ENCODE data around the gene TMC3. TPM values are rescaled to one million over a fixed set of nuclear protein-coding genes. Genes with fewer than 3 reads are reported as not detected.

The TMC3 gene
- total and polyA plus RNA-seq, 4 donors: 0.02 to 0.13 TPM; not detected in 2

DNA sequence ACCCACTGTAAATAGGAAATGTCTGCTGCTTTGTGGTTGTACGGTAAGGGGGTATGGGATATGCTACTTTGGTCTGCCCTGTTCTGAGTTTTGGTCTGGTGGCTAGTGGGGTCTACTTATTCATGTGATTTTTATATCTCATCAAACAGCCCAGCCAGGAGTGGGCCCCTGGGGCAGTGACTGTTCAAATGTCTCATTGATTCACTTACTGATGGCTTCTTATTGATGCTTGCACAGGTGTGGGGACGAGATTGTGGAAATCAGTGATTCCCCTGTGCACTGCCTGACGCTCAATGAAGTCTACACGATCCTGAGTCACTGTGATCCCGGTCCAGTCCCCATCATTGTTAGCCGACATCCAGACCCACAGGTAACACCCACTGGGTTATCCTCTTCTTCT lies 88.6 kb downstream of the TMC3 start:
- Histone ChIP-seq H3K4me1 (ENCODE audit: control insufficient read depth in 4 of 4, insufficient read depth in 4 of 4, low read length in 3 of 4) (peaks cover 0 to 5% (median under 1%) of the 10 kb centered on the region in 4 donors), H3K27ac (ENCODE audit: low read depth in 1 of 2, low read length in 2 of 2) (no peak overlapping the region), H3K9ac (ENCODE audit: low read depth in 1 of 2, low read length in 2 of 2) (no peak overlapping the region), H3K36me3 (ENCODE audit: control insufficient read depth in 4 of 4, insufficient read depth in 3 of 4, low read depth in 1 of 4, low read length in 3 of 4) (no peaks in the 10 kb centered on the region), H3K9me3 (ENCODE audit: control insufficient read depth in 4 of 4, low read length in 3 of 4) (no peaks in the 10 kb centered on the region), H3K4me3 (ENCODE audit: low read depth in 1 of 3, low read length in 3 of 3) (no peak overlapping the region), H3K27me3 (ENCODE audit: control insufficient read depth in 4 of 4, insufficient read depth in 4 of 4, low read length in 3 of 4) (no peaks in the 10 kb centered on the region)
- no peak for DNase-seq (ENCODE audit: low spot score)
- WGBS: 95% methylated on average over 6 of the region's 6 CpGs
- TF ChIP-seq, protein P1, sequence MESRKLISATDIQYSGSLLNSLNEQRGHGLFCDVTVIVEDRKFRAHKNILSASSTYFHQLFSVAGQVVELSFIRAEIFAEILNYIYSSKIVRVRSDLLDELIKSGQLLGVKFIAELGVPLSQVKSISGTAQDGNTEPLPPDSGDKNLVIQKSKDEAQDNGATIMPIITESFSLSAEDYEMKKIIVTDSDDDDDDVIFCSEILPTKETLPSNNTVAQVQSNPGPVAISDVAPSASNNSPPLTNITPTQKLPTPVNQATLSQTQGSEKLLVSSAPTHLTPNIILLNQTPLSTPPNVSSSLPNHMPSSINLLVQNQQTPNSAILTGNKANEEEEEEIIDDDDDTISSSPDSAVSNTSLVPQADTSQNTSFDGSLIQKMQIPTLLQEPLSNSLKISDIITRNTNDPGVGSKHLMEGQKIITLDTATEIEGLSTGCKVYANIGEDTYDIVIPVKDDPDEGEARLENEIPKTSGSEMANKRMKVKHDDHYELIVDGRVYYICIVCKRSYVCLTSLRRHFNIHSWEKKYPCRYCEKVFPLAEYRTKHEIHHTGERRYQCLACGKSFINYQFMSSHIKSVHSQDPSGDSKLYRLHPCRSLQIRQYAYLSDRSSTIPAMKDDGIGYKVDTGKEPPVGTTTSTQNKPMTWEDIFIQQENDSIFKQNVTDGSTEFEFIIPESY (IDR thresholded peaks at IDR 0.05): no peak
- TF ChIP-seq FOXA1 (IDR thresholded peaks at IDR 0.05): no peak
- TF ChIP-seq, protein P2, sequence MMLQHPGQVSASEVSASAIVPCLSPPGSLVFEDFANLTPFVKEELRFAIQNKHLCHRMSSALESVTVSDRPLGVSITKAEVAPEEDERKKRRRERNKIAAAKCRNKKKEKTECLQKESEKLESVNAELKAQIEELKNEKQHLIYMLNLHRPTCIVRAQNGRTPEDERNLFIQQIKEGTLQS (IDR thresholded peaks at IDR 0.05): no peak
- no peak for TF ChIP-seq NR2F2 (IDR thresholded peaks at IDR 0.05)

DNA sequence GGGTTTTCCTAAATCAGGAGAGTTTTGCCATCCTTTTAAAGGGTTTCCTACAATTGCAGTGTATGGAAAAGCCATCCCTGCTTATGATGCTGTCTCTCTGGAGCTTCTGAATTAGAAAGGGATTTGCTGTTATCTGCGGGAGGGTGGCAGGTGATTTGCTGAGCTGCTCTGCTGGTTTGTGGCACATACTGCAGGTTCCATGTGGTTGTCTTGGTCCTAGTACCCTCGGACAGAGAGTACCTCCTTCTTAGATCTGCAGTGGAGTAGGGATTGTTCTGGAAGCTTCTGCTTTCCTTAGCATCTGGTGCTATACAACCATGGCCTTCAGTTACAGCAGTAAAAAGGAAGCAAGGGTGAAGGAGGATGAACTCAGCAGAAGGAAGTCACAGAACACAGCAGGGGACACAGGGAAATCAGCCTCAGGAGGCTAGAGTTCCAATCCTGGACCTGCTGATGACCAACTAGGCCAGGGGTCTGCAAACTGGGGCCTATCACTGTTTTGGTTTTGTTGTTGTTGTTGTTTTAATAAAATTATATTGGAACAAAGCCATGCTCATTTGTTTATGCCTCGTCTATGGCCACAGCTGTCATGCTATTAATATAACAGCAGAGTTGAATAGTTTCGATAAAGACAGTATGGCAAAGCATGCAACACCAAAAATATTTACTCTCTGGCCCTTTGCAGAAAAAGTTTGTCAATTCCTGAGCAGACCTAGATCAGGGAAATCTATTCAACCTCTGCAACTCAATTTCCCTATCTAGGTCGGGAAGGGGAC lies 89.6 kb downstream of the TMC3 start:
- 67% methylated on average over 5 of the region's 5 CpGs for WGBS
- no peak overlapping the region for H3K27ac ChIP-seq (ENCODE audit: low read depth in 1 of 2, low read length in 2 of 2)

More for the DNA sequence above, 89.6 kb downstream of the TMC3 start:
- DNase-seq (ENCODE audit: low spot score): no peak
- TF ChIP-seq TAF1 (conservative IDR thresholded peaks at IDR 0.05): no peak
- no peak for TF ChIP-seq EGR1 (IDR thresholded peaks at IDR 0.05; ENCODE audit: low read depth in 2 of 2)
- TF ChIP-seq REST (IDR thresholded peaks at IDR 0.05): peak; percentile 50
- TF ChIP-seq, protein P3, sequence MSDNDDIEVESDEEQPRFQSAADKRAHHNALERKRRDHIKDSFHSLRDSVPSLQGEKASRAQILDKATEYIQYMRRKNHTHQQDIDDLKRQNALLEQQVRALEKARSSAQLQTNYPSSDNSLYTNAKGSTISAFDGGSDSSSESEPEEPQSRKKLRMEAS (IDR thresholded peaks at IDR 0.05): no peak
- TF ChIP-seq, protein P1 (IDR thresholded peaks at IDR 0.05): no peak
- no peak for TF ChIP-seq RXRA (IDR thresholded peaks at IDR 0.05)
- TF ChIP-seq SP1 (IDR thresholded peaks at IDR 0.05): no peak
- TF ChIP-seq YY1 (IDR thresholded peaks at IDR 0.05): no peak
- H3K9me3 ChIP-seq (ENCODE audit: control insufficient read depth in 4 of 4, low read length in 3 of 4): no peaks in the 10 kb centered on the region
- H3K4me3 ChIP-seq (ENCODE audit: low read depth in 1 of 3, low read length in 3 of 3): no peak overlapping the region
- H3K4me1 ChIP-seq (ENCODE audit: control insufficient read depth in 4 of 4, insufficient read depth in 4 of 4, low read length in 3 of 4): peaks cover 2 to 11% (median 3%) of the 10 kb centered on the region in 4 donors
- no peaks in the 10 kb centered on the region for H3K27me3 ChIP-seq (ENCODE audit: control insufficient read depth in 4 of 4, insufficient read depth in 4 of 4, low read length in 3 of 4)
- H3K9ac ChIP-seq (ENCODE audit: low read depth in 1 of 2, low read length in 2 of 2): no peak overlapping the region
- H3K36me3 ChIP-seq (ENCODE audit: control insufficient read depth in 4 of 4, insufficient read depth in 3 of 4, low read depth in 1 of 4, low read length in 3 of 4): no peaks in the 10 kb centered on the region
